ENCODE results near the gene ATXN7L3.

ATXN7L3 gene

DNA sequence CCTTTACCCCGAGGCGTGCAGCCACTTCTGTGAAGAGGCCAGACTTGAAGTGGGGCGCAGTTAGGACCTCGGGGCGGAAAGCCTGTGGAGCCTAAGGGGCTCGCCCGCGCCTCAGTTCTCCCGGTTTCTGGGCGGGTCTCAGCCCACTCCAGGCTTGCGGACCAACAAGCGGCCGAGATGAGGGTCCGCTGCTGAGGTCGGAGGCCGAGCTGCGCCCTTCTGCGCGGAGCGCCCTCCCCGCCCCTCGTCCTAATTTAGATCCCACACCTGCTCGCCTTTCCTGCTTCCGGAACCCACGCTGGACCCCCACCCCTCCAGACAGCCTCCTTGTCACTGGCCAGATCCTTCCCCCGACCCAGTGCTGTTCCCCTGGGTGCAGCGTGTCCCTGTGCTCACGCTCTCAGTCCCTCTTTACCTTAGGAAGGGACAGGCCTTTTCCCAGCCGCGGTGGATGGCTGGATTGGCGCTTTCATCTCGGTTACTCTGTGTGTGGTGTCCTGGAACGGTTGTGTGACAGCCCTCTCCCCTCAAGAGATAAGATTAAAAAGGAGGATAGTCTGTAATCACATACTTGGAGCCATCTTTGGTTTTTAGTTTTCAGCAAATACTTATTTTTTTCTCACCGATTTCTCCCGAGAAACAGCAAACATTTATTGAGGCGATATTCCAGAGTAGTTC lies 933 bp upstream of the ATXN7L3 start:
- Histone ChIP-seq H3K27ac (peak overlapping the region; percentile 92), H3K9ac (ENCODE audit: insufficient read length) (peak overlapping the region; percentile 93), H3K36me3 (ENCODE audit: insufficient read depth, low read length) (peaks cover 15% of the 10 kb centered on the region), H3K9me3 (ENCODE audit: low read depth, low read length) (no peaks in the 10 kb centered on the region), H3K4me3 (peak overlapping the region; percentile 76)
- DNase-seq (ENCODE audit: low read depth, low spot score): no peak
- no peak for TF ChIP-seq EZH2 (IDR thresholded peaks at IDR 0.05)
- no peak; the same call in 1 of the 2 replicates for TF ChIP-seq POLR2AphosphoS5 (IDR thresholded peaks at IDR 0.05; ENCODE audit: borderline replicate concordance, low read depth, low read length)
- no peak for TF ChIP-seq FOXP2 (optimal IDR thresholded peaks at IDR 0.05; ENCODE audit: control extremely low read depth, extremely low read length, insufficient read depth)

DNA sequence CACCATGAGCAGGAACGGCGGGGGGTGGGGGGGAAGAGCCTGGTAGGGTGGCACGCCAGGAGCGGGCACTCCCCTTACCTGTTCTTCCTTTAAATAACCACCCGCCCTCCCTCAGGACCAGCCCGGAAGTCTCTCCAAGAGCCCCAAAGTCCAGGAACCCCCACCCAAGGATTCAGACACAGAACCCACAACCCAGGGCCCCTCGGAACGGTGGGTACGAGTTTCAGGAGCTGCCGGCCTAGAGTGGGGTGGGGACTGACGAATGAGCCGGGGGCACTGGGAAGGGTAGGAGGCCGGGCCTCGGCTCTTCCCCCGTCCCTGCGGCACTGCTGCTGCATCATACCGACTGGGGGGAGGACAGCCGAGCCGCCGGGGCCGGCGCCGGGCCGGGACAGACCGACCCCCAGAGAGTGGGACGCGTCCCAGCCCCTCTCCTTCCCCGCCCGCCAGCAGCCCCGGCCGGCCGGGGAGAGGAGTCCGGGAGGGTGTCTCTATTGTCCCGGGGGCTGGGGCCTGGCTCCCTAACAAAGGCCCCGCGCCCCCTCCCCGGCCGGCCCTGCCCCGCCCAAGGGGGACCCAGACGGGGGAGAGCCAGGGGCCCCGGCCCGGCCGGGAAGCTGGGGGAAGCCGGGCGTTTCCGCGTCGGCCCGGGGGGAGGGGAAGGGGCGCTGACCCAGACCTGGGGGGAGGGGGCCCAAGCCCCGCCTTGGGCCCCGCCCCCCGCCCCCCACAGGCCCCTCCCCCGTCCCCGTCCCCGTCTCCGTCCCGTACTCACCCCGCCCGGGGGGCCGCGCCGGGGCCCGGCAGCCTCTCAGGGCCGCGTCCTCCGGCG lies 747 bp downstream of the ATXN7L3 start:
- Histone ChIP-seq H3K27ac (peak overlapping the region; percentile 91), H3K9ac (ENCODE audit: insufficient read length) (peak overlapping the region; percentile 72), H3K9me3 (ENCODE audit: low read depth, low read length) (no peaks in the 10 kb centered on the region), H3K4me3 (peak overlapping the region; percentile 76), H3K36me3 (ENCODE audit: insufficient read depth, low read length) (peaks cover 32% of the 10 kb centered on the region)
- DNase-seq (ENCODE audit: low read depth, low spot score): no peak
- TF ChIP-seq POLR2AphosphoS5 (IDR thresholded peaks at IDR 0.05; ENCODE audit: borderline replicate concordance, low read depth, low read length) (no peak), FOXP2 (optimal IDR thresholded peaks at IDR 0.05; ENCODE audit: control extremely low read depth, extremely low read length, insufficient read depth) (no peak), EZH2 (IDR thresholded peaks at IDR 0.05) (no peak)

DNA sequence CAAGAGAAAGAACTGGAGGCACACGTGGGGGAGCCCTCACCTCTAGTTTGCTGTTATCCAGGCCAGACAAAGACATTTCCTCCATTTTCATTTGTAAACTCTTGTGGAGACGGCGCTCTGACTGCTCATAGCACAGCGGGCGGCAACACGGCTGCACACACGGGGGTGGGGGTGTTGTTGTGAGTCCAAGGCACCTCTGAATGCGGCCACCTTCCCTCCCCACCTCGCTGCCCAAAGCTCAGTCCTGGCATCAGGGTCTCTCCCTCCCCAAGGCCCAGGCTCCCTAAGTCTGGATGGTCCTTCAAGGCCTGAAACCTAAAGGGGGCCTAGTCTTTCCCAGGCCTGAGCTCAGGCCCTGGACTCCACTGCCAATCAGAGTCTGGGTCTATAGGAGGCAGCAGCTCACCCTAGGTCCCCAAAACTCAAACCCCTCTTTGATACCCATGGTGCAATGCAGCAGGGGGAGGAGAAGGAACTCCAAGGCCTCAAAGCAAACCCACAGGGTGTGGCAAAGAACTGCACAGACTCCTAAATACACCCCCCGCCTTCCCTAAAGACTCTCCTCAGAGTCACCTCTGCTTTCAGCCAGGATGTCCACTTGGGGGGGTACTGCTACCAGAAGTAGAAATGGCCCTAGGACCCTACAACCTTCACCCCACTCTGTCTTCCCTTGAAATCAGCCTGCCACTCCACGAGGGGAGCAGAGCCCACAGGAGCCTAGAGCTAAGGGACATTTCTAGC lies 1.5 kb downstream of the ATXN7L3 start:
- no peak for DNase-seq (ENCODE audit: low read depth, low spot score)
- TF ChIP-seq POLR2AphosphoS5 (IDR thresholded peaks at IDR 0.05; ENCODE audit: borderline replicate concordance, low read depth, low read length) (peak; percentile 58; the same call in 1 of the 2 replicates), FOXP2 (optimal IDR thresholded peaks at IDR 0.05; ENCODE audit: control extremely low read depth, extremely low read length, insufficient read depth) (no peak), EZH2 (IDR thresholded peaks at IDR 0.05) (no peak)
- no peaks in the 10 kb centered on the region for H3K9me3 ChIP-seq (ENCODE audit: low read depth, low read length)
- H3K4me3 ChIP-seq: peak overlapping the region; percentile 76
- H3K36me3 ChIP-seq (ENCODE audit: insufficient read depth, low read length): peaks cover 37% of the 10 kb centered on the region
- peak overlapping the region; percentile 85 for H3K27ac ChIP-seq
- H3K9ac ChIP-seq (ENCODE audit: insufficient read length): peak overlapping the region; percentile 72

DNA sequence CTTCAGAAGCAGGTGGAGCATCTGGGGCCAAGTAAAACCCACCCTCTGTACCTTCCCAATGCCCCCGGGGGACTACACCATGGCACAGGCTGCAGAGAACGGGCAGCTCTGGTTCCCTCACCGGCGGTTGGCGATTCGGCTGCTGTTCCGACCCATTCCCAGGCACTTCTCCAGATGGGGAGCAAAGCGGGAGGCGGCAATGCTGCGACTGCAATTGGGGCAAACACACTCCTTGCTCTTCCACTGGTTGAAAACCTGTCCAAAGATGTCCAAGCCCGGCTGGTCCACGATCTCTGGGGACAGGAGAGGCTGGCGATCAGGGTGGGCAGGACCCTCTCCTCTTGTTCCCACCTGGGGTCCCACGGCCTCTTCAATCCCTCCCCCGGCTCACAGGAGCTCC lies 2.6 kb downstream of the ATXN7L3 start:
- H3K27ac ChIP-seq: peak overlapping the region; percentile 85; the same call in 1 of the 2 replicates
- peaks cover 37% of the 10 kb centered on the region for H3K36me3 ChIP-seq (ENCODE audit: insufficient read depth, low read length)
- no peak overlapping the region for H3K4me3 ChIP-seq
- no peaks in the 10 kb centered on the region for H3K9me3 ChIP-seq (ENCODE audit: low read depth, low read length)
- H3K9ac ChIP-seq (ENCODE audit: insufficient read length): no peak overlapping the region
- TF ChIP-seq EZH2 (IDR thresholded peaks at IDR 0.05): no peak
- no peak for TF ChIP-seq FOXP2 (optimal IDR thresholded peaks at IDR 0.05; ENCODE audit: control extremely low read depth, extremely low read length, insufficient read depth)
- no peak for TF ChIP-seq POLR2AphosphoS5 (IDR thresholded peaks at IDR 0.05; ENCODE audit: borderline replicate concordance, low read depth, low read length)
- no peak for DNase-seq (ENCODE audit: low read depth, low spot score)

DNA sequence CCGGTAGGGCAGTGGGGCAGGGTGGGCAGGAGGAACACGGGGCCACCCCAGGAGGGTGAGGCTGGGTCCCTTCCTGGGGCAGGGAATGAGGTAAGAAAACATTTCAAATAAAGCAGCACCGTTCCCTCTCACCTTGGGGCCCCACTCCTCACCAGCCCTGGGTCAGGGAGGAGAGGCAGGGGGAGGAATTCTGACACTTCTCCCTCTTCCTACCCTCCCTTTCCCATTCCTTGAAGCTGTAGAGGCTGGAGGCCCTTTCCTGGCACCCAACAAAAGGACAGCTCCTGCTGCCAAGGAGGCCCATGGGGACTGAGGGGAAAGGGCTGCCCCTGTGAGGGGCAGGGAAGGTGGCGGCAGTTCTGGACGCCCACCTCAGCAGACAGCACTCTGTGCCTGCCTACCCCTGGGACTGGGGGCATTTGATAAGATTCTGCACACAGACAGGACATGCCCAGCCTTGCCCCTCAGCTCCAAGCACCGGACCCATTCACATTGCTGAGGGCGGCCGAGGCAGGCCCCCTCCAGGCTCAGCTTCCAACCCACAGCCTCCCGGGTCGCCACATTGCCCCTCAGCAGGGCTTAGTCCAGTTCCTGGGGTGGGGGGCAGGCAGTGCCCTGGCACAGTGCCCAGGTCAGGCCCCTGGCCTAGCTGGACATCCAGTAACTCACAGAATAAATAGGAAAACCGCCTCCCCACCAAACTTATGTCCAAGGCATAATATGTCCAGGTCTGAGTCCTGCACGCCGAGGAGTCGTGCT lies 6.2 kb downstream of the ATXN7L3 start:
- Histone ChIP-seq H3K9me3 (ENCODE audit: low read depth, low read length) (no peaks in the 10 kb centered on the region), H3K36me3 (ENCODE audit: insufficient read depth, low read length) (peaks cover 41% of the 10 kb centered on the region), H3K9ac (ENCODE audit: insufficient read length) (no peak overlapping the region), H3K4me3 (no peak overlapping the region), H3K27ac (no peak overlapping the region)
- DNase-seq (ENCODE audit: low read depth, low spot score): no peak
- TF ChIP-seq POLR2AphosphoS5 (IDR thresholded peaks at IDR 0.05; ENCODE audit: borderline replicate concordance, low read depth, low read length) (no peak), EZH2 (IDR thresholded peaks at IDR 0.05) (no peak), FOXP2 (optimal IDR thresholded peaks at IDR 0.05; ENCODE audit: control extremely low read depth, extremely low read length, insufficient read depth) (no peak)

DNA sequence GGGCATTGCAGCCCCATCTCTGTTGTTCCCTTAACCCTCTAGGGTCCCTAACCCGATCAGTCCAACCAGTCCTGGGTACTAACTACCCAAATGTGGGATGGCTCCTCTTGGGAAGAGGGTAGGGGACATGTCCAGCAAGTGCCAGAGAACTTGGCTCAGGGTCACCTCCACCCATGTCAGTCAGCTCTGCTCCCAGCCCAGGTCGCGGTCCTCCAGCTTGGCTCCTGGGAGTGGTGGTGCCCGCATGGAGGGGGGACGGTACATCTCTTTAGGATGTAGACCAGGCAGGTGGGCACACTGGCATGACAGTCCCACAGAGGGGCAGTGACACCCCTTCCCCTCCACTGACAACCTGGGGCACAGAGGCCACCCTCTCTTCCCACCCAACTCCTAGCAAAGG lies 6.9 kb downstream of the ATXN7L3 start:
- no peak overlapping the region for H3K9ac ChIP-seq (ENCODE audit: insufficient read length)
- H3K9me3 ChIP-seq (ENCODE audit: low read depth, low read length): no peaks in the 10 kb centered on the region
- H3K4me3 ChIP-seq: no peak overlapping the region
- DNase-seq (ENCODE audit: low read depth, low spot score): no peak
- H3K27ac ChIP-seq: peak overlapping the region; percentile 36; the same call in 1 of the 2 replicates
- H3K36me3 ChIP-seq (ENCODE audit: insufficient read depth, low read length): peaks cover 40% of the 10 kb centered on the region
- no peak for TF ChIP-seq POLR2AphosphoS5 (IDR thresholded peaks at IDR 0.05; ENCODE audit: borderline replicate concordance, low read depth, low read length)
- TF ChIP-seq FOXP2 (optimal IDR thresholded peaks at IDR 0.05; ENCODE audit: control extremely low read depth, extremely low read length, insufficient read depth): no peak
- no peak for TF ChIP-seq EZH2 (IDR thresholded peaks at IDR 0.05)

DNA sequence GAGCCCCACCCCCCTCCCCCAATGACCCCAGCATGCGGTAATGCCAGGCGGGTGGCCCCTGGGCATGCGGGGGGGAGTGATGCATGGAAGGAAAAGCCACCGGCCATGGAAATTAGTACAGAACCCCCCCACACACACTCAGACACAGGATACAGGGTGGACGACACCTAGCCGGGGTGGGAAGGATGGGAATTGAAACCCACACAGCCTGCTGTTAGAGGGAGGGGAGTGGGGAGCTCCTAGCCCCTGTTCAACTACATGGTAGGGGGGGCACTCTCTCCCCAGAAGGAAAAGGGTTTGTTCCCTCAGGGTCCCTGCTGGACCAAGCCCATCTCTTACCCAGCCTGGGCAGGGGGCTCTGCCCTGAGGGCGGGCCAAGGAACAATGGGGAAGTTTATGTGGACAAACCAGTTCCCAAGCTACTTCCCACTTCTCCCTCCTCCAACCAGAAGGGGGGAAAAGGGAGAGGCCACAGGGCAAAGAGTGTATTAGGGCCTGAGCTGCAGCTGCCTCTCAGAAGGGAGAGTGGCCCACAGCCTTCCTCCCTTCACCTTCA lies 7.7 kb downstream of the ATXN7L3 start:
- Histone ChIP-seq H3K9ac (ENCODE audit: insufficient read length) (no peak overlapping the region), H3K36me3 (ENCODE audit: insufficient read depth, low read length) (peaks cover 33% of the 10 kb centered on the region), H3K27ac (peak overlapping the region; percentile 36), H3K9me3 (ENCODE audit: low read depth, low read length) (no peaks in the 10 kb centered on the region), H3K4me3 (no peak overlapping the region)
- TF ChIP-seq FOXP2 (optimal IDR thresholded peaks at IDR 0.05; ENCODE audit: control extremely low read depth, extremely low read length, insufficient read depth): no peak
- TF ChIP-seq EZH2 (IDR thresholded peaks at IDR 0.05): no peak
- TF ChIP-seq POLR2AphosphoS5 (IDR thresholded peaks at IDR 0.05; ENCODE audit: borderline replicate concordance, low read depth, low read length): no peak; the same call in 1 of the 2 replicates
- DNase-seq (ENCODE audit: low read depth, low spot score): no peak

All from SK-N-MC (cell line).